HEK293 (cell line): ENCODE results near the gene COMMD10.

Source experiments
- ZBTB8A ChIP-seq: fragments of 450-650 bp; formaldehyde crosslinking; IDR thresholded peaks from 2 replicates; pipeline ENCODE4 v1.5.1; 2016; ENCODE audit warnings: missing biosample characterization, missing genetic modification characterization
- ZNF623 ChIP-seq: fragments of 450-650 bp; formaldehyde crosslinking; IDR thresholded peaks from 2 replicates; pipeline ENCODE4 v1.5.1; 2016; ENCODE audit warnings: missing biosample characterization, missing genetic modification characterization

- TF ChIP-seq ZBTB8A (tag by site-specific recombination): no peak
- no peak for TF ChIP-seq ZNF623 (tag by site-specific recombination)
Observed at GRCh38 chr5:116137544-116138378, 52.9 kb downstream of the COMMD10 start.
